ENCODE measurements around the gene MYO18A.

The MYO18A gene

GRCh38 chr17:29215717-29216116, 35.5 kb upstream of the MYO18A start:
- no peak for DNase-seq (ENCODE audit: low spot score)

DNA sequence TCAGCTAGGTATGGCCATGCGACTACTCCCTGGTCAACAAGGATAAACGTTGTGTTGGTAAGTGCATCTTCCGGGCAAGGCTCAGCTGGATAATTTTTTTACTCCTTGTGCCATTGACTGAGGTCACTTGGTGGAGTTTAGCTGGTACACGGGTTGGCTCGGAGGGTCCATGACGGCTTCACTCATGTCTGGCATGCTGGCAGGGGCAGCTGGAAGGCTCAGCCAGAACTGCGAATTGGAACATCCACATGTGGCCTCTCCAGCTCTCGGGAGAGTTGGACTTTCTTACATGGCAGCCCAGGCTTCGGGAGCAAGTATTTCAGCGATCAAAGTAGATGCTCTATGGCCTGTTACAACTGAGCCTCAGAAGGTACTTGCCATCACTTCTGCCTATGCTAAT, 35.0 kb upstream of the MYO18A start:
- DNase-seq (ENCODE audit: low spot score) = no peak
- TF ChIP-seq CTCF (IDR thresholded peaks at IDR 0.05; ENCODE audit: extremely low read depth, missing control alignments) = no peak

More at GRCh38 chr17:29215717-29216116, 35.5 kb upstream of the MYO18A start:
- no peak for TF ChIP-seq CTCF (IDR thresholded peaks at IDR 0.05; ENCODE audit: extremely low read depth, missing control alignments)

- no peak for DNase-seq (ENCODE audit: low spot score)
- TF ChIP-seq CTCF (IDR thresholded peaks at IDR 0.05; ENCODE audit: extremely low read depth, missing control alignments) = no peak
These were observed 34.3 kb upstream of the MYO18A start for GRCh38 chr17:29214215-29215146.

- DNase-seq (ENCODE audit: low spot score) = no peak
- TF ChIP-seq CTCF (IDR thresholded peaks at IDR 0.05; ENCODE audit: extremely low read depth, missing control alignments) = no peak
These were observed 32.5 kb upstream of the MYO18A start for GRCh38 chr17:29212681-29213121.

DNA sequence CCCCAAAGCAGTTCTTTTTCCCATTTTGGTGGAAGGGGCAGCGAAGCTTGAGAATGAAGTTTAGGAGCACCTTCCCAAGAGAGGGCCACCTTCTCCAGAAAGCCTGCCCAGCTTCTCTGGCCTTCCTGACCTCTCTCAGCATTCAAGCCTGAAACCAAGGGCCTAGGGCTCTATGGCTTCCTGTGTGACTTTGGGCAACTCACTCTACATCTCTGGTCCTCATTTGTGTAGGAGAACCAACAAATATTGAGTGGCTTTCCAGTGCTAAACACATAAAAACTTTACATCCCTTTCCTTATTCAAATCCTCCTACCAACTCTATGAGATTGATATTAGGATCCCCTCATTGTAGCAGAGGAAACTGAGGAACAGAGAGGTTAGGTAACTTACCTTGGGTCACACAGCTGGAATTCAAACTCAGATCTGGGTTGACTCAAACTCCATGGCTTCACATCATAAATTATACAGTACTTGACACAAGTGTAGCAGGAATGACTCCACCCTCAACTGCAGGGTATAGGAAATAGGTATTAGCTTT, 32.0 kb upstream of the MYO18A start:
- TF ChIP-seq CTCF (IDR thresholded peaks at IDR 0.05; ENCODE audit: extremely low read depth, missing control alignments) = no peak
- DNase-seq (ENCODE audit: low spot score) = no peak

- no peak for TF ChIP-seq CTCF (IDR thresholded peaks at IDR 0.05; ENCODE audit: extremely low read depth, missing control alignments)
- DNase-seq (ENCODE audit: low spot score) = no peak
These were observed 30.7 kb upstream of the MYO18A start for GRCh38 chr17:29210879-29211278.

DNA sequence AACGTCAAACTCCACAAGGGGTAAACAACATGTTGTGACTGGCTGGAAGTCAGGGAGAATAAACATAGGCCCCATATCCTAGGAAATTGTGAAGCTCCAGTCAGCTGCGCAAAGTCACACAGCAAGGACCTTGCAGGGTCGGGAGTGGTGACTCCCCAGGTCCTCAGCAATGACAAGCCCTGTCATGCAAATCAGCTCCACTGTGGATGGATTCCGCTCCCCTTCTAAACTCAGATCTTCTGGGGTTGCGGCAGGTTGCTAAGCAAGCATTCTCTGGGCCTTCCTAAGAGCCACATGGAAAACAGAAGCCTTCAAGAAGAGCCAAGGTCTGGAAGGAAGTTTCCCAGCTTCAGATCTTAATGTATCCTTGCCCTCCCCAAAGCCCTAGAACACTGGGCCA, 28.9 kb upstream of the MYO18A start:
- TF ChIP-seq CTCF (IDR thresholded peaks at IDR 0.05; ENCODE audit: extremely low read depth, missing control alignments) = no peak
- no peak for DNase-seq (ENCODE audit: low spot score)
